ENCODE data around the gene ZSCAN21.

- TF ChIP-seq CTCF (IDR thresholded peaks at IDR 0.05): no peak
- no peak for TF ChIP-seq POLR2A (IDR thresholded peaks at IDR 0.05)
Measured at GRCh38 chr7:100010901-100011300, 38.7 kb upstream of the ZSCAN21 start.

Measured in tibial nerve (tissue), 3 donors.